GM18511 (cell line): Measurements from ENCODE around the gene PRSS8.
"Not testable (repeated sequence)": the region's sequence is repeated elsewhere in the genome, so short reads cannot be mapped to it uniquely, and the experiment has no call there.

Source experiments
- ATAC-seq: cut with Tn5 transposase; IDR thresholded peaks from one replicate; pipeline ENCODE4 v1.9.1; 2021; ENCODE audit warnings: mild to moderate bottlenecking, moderate library complexity; ENCODE audit not compliant: unreplicated experiment

The PRSS8 gene

DNA sequence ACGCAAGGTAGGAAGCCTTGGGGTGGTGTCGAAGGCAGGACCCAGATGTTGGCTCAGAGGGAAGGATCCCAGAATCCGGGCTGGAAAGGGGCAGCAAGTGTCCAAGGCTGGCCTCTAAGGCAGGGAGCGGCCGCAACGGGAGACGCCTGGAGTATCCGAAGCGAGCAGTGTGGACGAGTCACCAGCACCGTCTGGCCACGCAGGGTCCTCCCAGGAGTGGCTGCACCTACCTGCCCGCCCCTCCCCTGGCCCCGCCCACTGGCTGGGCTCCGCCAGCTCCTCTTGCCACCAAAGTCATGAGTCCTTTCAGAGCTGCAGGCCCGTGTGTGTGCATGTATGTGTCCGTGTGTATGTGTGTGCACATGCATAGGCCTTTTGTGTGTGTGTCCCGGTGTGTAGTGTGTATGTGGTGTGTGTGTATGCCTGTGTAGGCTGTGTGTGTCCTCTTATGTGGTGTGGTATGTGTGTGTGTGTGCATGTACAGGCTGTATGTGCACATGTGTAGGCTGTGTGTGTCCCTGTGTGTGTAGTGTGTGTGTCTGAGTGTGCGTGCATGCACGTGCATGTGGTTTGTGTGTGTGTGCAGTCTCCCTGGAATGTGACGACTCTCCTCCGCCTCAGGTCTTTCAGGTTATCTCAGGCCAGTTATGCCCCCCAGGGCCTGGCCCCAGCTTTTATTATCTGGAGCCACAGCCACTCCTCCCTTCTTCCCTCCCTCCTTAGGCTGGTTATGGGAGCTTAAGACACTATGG, at the start of gene PRSS8:
TSS of gene PRSS8 (minus strand) at position 193 of the 752 bp plus-strand sequence. CDS start 229 bp downstream, outside the sequence.
- ATAC-seq = no peak

DNA sequence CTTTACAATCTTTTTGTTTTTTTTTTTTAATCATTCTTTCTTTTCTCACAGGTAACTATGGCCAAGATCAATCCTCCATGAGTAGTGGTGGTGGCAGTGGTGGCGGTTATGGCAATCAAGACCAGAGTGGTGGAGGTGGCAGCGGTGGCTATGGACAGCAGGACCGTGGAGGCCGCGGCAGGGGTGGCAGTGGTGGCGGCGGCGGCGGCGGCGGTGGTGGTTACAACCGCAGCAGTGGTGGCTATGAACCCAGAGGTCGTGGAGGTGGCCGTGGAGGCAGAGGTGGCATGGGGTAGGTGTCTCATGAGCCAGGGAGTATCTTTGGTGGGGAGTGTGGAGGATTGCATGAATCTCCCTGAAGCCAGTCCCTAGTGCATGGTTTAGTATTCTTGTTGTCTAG, 49.4 kb upstream of the PRSS8 start:
- ATAC-seq = no peak

DNA sequence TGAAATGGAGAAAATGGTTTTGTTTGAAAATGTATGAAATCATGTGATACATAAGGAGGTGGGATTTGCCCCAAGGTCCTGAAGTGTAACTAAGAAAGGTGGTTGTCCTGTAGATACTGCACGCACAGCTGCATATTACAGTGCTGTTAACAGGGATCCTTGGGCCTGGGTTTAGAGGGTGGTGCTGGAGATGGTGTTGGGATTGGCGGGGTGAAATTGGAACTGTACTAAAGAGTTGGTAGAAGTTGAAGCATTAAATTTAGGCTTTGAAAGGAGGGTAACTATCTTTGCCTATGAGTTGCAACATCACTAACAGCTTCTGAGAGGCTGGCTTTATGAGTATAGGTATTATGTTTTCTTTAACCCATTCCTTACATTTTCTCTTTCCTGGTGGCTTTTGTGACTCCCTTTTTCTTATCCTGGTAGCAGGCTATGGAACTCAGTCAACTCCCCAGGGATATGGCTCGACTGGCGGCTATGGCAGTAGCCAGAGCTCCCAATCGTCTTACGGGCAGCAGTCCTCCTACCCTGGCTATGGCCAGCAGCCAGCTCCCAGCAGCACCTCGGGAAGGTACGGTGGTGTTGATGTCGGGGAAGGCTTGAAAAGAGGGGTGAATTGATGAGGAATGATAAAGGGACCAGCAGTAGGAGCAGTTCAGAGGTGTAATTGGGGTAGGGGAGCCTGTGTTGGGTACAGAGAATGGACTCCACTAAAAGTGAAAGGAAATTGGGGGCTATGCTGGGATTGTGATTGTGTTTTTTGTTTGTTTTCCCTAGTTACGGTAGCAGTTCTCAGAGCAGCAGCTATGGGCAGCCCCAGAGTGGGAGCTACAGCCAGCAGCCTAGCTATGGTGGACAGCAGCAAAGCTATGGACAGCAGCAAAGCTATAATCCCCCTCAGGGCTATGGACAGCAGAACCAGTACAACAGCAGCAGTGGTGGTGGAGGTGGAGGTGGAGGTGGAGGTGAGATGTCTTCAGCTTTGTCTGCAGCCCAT, 48.2 kb upstream of the PRSS8 start:
- ATAC-seq = no peak

DNA sequence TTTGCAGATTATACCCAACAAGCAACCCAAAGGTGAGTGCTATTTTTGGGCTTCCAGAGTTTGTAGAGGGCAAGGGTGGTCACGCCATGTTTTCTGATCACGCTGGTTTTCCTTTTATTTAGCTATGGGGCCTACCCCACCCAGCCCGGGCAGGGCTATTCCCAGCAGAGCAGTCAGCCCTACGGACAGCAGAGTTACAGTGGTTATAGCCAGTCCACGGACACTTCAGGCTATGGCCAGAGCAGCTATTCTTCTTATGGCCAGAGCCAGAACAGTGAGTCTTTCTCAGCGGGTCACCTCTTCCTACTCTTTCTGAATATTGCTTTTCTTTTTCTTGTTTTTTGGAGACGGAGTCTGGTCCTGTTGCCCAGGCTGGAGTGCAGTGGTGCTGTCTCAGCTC, 46.9 kb upstream of the PRSS8 start:
- ATAC-seq = no peak

DNA sequence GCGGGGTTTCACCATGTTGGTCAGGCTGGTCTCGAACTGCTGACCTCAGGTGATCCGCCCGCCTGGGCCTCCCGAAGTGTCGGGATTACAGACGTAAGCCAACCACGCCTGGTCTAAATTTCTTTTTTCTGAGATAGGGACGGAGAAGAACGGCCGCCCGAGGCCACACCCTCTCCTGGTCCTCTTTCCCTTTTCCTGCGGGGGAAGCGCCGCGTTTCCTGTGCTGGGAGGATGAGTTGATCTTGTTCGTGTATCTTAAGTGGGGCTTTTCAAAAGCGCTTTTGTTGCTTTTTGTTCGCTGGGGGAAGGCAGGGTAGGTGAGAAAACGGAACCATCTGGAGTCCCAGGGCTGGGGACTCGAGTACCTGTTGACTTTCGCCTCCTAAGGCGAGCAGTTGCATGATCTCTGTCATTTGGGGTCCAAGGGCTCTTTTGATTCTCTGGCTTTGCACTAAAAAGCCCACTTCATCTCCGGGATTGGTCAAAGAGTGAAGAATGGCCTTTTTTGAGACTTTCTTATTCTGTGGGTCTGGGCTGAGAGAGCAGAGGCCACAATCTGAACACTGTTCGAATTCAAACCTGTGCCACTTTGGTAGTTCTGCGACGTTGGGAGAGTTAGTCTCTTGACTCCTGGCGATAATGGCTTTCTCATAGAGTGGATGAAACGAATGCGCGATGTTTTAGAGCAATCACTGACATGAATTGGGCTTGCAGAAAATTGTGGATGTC, 45.7 kb upstream of the PRSS8 start:
- ATAC-seq = no peak

DNA sequence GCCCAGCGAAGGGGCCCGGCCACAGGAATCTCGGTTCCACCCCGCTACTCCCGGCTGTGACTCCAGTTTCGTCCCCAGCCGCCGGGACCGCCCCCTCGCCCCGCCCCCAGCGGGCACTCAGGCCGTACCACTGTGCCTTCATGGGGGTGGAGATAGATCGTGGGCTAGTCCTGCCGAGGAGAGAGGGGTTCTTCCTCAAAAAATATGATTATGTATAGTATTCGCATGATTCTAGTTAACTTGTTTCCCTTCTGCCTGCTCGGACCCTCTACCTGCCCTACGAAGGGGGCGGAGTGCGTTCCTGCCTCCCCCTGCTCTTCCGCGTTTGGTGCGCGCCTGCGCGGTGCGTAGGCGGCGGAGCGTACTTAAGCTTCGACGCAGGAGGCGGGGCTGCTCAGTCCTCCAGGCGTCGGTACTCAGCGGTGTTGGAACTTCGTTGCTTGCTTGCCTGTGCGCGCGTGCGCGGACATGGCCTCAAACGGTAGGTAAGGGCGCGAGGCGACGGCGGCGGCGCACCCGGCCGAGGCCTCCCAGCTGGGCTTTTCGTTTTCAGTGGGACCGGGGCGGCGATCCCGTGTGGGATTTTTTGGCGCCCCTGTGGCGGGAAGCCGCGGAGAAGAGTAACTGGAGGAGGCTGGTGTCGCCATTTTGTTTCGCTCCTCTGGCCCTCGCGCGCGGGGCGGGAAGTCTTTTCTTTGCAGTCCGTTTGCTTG, 44.4 kb upstream of the PRSS8 start, which contains the start of gene FUS:
TSS of gene FUS (plus strand) at position 393 of the 713 bp plus-strand sequence. CDS start at position 469, 76 bp downstream.
- peak; percentile 63 for ATAC-seq

DNA sequence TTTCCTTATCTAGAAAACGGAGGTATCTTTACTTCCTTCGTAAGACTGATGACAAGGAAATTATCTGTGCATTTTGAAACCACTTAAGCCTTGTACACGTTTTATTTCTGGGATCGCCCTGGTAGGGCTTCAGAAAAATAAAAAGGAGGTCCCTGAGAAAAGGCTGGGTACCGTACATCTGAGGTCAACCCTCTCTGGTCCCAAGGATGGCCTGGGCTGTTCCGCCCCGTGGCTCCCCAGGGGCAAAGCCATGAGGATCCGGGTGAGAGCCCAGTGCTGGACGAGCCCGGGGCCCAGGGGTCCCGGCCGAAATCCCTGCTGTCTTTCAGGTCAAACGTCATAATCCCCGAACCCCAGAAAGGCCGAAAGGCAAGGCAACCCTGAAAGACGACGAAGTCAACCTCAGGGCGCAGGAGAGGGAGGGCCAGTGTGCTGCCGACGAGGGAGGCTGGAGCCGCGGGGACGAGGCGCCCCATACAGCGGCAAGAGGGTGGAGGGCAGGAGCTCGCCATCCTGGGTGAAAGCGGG, 43.8 kb upstream of the PRSS8 start:
- ATAC-seq = peak; percentile 0

DNA sequence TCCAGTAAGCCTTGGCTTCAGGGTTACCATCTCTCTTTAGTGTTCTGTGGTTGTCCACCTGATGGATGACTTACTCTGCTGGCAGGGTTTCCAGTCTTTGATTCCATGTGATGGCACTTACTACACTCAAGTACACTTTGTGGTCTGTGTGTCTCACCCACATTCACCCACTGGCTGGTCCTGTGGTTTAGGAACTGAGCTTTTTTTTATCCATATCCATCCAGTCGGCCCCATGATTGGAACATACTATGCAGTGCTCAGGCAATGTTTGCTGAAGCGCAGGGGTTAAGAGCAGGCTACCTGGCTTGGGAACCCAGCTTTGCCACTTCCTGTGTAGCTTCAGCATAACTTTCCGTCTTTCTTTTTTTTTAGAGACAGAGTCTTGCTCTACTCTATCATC, 41.6 kb upstream of the PRSS8 start:
- ATAC-seq = no peak

DNA sequence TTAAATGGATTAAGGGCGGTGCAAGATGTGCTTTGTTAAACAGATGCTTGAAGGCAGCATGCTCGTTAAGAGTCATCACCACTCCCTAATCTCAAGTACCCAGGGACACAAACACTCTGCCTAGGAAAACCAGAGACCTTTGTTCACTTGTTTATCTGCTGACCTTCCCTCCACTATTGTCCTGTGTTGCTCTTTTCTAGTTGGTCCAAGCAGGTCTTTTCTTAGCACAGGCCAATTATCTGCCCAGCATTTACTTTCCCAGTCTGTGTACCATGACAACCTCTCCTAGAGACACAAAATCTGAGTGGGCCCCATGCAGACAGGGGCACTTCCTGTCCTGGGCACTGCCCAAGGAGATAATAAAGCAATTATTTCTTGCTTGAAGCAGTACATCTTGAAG, 34.5 kb upstream of the PRSS8 start:
- ATAC-seq = not testable (repeated sequence)

DNA sequence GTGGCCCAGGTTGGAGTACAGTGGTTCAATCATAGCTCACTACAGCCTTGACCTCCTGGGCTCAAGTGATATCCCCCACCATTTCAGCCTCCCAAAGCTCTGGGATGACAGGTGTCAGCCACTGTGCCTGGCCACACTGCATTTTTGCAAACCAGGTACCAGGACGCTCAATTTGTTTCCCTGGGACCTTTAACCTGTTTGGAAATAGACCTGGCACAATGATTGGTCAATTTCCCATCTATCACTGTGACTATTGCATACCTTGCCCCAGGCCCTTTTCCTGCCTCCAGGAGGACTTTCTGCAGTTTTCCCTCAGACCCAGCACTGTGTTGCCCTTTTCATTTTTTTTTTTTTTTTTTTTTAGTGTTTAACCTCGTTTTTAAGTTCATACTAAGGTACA, 33.3 kb upstream of the PRSS8 start:
- no peak for ATAC-seq

DNA sequence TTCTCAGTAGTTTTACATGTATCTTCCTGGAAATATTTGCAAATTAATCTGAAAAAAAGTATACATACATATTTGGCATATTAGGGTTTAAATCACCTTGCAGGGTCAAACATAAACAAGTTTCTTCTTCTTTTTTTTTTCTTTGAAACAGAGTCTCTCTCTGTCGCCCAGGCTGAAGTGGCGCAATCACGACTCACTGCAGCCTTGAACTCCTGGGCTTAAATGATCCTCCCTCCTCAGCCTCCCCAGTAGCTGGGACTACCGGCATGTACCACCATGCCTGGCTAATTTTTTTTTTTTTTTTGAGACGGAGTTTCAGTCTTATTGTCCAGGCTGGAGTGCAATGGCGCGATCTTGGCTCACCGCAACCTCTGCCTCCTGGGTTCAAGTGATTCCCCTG, 31.8 kb upstream of the PRSS8 start:
- ATAC-seq = no peak

DNA sequence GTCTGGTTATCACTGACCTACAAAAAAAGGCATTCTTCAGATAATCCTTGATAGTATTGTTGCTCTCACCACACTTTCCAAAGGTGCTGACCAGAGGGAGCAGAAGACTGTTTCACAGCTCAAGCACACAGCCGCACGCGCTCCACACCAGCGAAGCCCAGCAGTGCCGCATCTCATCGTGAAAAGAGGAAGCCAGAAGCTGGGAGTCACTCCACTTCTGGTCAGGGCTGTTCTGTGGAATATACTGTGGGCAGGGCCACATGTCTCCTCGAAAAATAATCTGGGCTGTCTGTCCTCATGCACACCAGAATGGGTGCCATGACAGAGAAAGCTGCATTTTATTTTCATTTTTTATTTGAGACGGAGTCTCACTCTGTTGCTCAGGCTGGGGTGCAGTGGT, 21.6 kb upstream of the PRSS8 start:
- ATAC-seq = no peak

DNA sequence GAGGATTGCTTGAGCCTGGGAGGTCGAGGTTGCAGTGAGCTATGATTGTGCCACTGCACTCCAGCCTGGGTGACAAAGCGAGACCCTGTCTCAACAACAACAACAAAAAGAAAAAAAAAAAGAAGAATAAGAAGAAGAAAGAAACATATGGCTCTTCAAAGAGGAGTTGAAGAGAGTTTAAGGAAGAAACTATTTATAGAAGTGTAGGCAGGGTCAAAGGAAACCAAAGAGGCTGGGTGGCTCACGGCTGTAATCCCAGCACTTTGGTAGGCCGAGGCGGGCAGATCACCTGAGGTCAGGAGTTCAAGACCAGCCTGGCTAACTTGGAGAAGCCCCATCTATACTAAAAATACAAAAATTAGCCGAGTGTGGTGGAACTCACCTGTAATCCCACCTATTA, 15.4 kb upstream of the PRSS8 start:
- ATAC-seq = not testable (repeated sequence)

DNA sequence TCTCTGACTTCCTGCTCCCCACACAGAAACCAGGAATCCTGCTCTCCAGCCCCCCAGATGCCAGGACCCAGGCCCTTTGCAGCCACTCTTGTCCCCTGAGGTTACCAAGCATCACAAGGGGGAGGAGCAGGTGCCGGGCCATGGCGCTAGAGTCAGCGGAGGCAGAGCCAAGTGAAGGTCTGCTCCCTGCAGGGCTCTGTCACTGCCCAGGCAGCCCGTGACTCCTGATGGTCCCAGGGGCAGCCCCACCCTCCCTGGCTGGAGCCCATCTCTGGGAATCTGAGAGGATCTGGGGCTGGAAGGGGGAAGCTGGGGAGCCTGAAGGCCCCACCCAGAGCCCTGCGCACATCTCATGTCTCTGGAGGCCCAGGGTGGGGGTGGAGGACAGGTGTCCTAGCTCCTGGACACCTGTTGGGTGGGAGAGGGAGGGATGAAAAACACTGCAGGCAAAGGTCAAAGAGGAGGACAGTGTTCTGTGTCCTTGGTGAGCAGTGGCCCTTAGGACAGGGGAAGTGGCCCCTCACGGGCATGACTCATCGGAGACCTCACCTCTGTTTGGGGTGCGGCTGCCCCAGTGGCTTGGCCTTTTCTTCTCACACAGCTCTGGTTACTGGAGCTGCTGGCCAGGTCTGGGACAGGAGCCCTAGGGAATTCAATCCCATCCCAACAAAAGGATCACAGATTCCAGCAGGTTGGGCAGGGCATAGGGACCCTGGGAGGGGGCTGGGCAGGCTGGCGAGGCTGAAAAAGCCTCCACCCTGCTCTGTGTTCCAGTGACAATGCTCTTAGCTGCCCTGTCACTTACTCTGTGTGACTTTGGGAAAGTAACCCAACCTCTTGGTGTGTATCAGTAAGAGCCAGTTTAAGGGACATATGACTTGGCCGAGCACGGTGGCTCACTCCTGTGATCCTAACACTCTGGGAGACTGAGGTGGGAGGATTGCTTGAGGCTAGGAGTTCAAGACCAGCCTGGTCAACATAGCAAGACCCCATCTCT, 14.7 kb upstream of the PRSS8 start, which contains the start of gene PRSS36:
TSS of gene PRSS36 (minus strand) at position 173 of the 997 bp plus-strand sequence. CDS start at position 142, 31 bp downstream.
- ATAC-seq = no peak

DNA sequence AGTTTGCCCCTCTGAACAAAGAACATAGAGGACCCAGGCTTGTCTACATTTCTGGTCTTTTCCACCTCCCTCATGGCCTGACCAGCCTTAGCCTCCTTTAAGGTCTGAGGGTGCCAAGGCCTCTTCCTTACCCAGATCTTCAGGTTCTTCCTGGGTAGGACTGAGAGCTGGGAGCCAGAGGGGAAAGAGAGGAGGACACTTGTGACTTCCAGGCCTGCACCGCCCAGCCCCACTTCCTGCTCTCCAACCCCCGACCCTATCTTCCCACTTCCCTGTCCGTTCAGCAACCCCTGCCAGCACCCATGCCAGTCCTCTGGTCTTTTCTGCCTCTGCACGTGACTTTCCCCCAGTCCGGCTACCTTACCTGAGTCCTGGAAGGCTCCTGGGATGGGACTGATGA, 13.8 kb upstream of the PRSS8 start:
- no peak for ATAC-seq

DNA sequence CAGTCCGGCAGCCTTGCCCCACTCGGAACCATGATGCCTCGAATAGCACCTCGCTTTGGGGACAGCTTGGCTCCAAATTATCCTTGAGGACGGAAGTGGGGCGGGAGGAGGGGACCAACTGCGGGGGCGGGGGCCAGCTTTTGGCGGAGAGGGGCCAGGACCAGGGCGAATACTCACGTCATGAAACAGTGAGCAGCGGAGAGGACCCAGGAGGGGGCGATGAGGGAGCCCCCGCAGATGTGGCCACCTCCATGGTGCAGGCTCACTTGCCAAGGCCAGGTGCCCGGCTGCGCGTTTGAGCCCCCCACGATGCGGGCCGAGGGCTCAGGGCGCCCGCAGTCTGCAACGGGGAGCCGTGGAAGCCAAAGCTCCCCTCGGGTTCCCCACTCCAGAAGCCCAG, 13.4 kb upstream of the PRSS8 start:
- ATAC-seq = no peak

DNA sequence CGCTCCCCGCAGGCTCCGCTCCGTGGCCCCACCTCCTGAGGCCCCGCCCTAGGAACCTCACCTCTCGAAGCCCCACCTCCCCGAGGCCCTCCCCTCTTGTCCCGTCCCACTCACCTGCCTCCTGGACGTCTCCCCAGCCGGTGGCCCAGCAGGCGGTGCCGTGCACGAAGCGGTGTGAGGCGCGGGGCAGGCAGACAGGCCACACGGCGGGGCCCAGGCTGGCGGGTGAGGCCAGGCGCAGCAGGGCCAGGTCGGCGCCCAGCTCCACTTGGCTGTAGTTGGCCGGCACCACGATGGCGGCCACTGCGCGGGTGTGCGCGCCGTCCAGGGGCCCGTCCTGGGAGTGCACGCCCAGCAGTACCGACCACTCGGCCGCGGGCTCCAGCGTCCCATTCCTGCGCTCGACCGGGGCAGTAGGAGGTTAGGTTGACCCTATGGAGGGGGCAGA, 12.8 kb upstream of the PRSS8 start:
- no peak for ATAC-seq

DNA sequence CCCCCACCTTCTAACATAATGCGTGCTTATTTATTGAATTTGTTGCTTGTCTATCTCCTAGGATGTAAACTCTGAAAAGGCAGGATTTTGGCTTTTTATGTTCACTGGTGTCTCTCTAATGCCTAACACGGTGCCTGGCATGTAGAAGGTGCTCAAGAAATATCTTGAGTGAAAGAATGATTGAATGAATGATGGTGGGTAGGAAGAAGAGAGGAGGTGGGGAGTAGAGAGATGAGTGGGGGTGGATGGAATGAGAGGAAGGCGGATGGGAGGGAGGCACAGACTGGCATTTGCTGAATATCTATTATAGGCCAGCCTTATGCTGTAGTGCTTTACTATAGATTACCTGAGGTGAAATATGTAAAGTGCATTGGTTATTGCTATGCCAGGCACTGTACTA, 12.0 kb upstream of the PRSS8 start:
- no peak for ATAC-seq
